RPMI8226 (cell line): ENCODE measurements around the gene GUCY1A1.

Experiments
- DNase-seq: peaks from one replicate; pipeline ENCODE4 v3.0.0-alpha.2; 2015

Gene GUCY1A1

DNA sequence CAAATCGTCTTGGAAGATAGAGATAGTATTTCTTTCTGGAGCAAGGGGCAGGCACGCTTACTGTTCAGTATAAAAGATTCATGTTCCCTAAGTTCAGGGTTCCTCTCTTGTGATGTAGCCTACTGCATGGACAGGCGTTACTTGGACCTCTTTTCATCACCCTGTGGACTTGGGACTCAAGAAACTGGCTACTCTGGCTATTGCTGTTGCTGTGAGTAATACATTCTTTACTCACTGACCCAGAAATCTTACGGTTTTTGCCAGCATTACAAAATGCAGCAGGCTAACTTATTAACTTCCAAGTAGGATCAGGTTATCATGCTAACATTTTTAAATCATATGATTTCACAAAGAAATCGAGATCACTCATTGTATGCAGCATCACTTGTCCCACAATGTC is 79.3 kb downstream of the GUCY1A1 start:
- DNase-seq, result no peak

DNA sequence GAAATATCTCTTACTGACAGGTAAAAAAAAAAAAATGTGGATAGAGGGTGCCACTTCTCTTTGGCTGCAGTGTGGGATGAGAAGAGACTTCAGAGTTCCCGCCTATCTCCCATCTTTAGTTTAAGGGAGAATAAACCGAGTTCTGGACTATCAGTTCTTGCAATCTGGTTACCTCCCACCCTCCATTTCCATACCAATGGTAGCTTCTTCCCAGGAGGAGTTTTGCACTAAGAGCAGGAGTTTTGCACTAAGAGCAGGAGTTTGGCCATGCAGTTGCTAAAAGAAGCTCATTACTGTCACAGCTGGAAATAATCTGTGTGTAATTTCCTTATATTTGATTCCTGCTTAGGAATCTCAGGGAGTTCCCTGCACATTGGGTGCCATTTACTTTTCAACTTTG is 81.4 kb downstream of the GUCY1A1 start:
- DNase-seq, result no peak

- no peak for DNase-seq
These were observed 82.4 kb downstream of the GUCY1A1 start for GRCh38 chr4:155749041-155749440.

DNA sequence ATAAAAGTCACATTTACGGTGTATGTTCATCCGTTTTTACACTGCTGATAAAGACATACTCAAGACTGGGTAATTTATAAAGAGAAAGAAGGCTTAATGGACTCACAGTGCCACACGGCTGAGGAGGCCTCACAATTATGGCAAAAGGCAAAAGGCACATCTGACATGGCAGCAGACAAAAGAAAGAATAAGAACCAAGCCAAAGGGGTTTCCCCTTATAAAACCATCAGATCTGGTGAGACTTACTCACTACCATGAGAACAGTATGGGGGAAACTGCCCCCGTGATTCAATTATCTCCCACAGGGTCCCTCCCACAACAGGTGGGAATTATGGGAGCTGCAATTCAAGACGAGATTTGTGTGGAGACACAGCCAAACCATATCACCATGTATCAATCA is 84.9 kb downstream of the GUCY1A1 start:
- DNase-seq, result no peak

DNA sequence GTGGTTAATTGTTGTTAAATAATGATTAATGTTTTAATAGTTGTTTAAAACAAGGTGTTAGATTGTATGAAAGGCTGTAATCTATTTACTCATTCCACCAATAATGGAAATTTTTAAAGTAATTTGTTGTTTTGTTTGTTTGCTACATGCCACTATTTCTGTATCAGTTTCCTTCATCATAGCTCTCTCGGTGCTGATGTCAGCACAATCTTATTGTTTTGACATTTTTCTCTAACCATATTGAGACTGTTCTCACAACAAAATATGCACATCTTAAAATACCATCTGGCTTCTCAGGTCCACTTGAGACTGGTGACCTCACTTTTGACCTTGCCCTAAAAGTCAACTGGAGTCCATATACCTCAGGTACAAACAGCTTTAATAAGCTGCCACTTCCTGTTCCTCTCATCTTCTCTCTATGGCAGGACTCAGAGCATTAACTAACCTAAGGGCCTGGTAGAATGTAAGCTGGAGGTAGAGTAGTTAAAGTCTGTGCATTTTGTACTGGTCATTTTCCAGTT is 91.2 kb downstream of the GUCY1A1 start:
- peak; percentile 2 for DNase-seq

DNA sequence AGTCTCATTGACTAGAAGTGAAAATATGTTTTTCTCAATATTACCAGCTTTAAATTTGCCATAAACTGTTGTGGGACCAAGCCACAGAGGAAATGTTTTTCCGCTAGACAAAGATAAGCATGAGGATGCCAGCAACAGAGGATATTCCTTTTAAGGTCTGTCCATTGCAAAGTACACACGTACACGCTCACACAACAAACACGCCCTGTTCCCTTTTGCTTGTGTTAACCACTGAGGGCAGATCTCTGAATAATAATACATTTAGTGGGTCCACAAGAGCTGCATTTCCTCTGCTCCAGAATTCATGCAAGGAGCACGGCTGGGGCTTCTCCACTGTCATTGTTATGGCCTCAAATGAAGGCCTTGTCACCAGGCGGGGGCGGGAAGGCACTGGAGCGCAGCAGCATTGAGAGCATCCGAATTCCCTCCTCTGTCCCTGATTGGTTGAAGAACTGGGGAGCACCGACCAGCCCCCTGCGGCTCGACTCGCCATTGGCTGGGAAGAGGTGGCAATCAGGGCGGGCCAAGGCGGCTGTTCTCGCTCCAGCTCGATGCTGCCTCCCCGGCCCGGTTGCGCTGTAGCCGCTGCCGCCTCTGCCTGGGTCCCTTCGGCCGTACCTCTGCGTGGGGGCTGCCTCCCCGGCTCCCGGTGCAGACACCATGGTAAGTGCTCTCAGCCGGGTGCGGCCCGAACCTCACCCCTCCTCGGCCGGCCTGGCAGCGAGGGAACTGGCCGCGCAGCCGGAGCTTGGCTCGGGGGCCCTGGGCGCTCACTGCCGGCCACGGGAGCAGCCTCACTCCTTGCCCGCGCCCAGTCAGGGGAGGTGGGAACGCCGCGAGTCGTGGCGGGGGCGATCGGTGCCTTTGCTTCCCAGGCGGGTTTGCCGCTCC is 92.1 kb downstream of the GUCY1A1 start, which contains the start of gene GUCY1B1:
Gene GUCY1B1, plus strand, starts transcription at position 541 of the 891 bp plus-strand sequence. Its CDS starts 120 bp downstream, at position 661.
- DNase-seq, result peak; percentile 50

DNA sequence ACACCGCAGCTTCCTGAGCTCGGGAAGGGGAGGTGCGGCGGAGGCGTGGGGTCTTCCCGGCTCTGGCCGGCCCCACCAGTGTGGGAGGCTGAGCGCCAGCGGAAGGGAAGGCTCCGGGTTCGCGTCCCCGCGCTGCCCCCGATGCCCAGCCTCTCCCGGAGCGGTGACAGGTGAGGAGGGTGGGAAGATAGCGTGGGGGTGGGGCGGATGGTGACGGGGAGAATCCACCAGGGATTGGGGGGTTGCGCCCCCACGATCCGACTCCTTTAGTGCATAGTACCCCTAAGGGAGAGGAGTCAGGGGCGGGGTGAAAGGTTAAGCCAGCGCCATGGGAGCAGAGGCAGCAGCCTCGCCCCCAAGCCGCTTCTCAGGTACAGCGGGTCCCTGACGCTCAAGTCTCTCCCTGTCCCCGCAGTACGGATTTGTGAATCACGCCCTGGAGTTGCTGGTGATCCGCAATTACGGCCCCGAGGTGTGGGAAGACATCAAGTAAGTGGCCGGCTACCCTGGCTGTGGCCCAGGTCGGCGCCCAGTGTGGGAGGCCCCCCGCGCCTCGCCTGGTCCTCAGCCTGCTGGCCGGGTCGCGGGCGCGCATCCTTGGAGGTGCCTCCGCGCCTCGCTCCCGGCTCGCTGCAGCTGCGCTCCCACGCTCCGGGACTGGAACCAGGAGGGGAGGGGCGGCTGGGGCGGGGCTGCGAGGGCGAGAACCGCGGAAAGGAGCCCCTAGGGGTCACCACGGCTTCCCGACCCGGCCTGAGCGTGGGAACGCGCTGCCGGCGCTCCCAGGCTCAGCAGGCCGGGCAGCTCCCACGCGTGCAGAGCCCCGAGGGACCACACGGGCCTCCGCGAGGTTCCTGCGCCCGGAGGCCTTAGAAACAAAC is 93.0 kb downstream of the GUCY1A1 start:
- DNase-seq, result no peak

- no peak for DNase-seq
These were observed 94.4 kb downstream of the GUCY1A1 start for GRCh38 chr4:155761047-155761446.

- DNase-seq, result no peak
These were observed 95.3 kb downstream of the GUCY1A1 start for GRCh38 chr4:155761916-155762315.

GRCh38 chr4:155762334-155762733 is 95.7 kb downstream of the GUCY1A1 start:
- no peak for DNase-seq

GRCh38 chr4:155763551-155763950 is 96.9 kb downstream of the GUCY1A1 start:
- no peak for DNase-seq

GRCh38 chr4:155765149-155765548 is 98.5 kb downstream of the GUCY1A1 start:
- no peak for DNase-seq

DNA sequence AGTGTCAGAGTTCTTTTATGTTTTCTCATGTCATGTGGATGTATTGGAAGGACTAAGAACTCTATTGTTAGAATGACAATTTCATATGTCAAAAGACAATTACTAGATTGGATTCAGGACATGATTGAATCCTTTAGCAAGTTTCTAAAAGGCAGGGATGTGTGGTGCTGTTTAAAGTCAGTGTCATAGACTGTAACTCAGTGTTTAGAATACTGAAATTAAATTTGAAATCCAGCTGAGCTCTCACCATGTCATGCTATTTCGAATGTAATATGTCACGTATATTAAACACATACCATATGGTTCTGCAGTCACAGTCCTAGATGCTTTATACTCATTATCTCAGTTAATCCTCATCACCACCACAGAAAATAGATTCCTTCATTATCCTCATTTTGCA is 100.0 kb downstream of the GUCY1A1 start:
- no peak for DNase-seq

GRCh38 chr4:155768370-155768769 is 101.7 kb downstream of the GUCY1A1 start:
- no peak for DNase-seq

GRCh38 chr4:155769090-155769489 is 102.4 kb downstream of the GUCY1A1 start:
- DNase-seq, result no peak

DNA sequence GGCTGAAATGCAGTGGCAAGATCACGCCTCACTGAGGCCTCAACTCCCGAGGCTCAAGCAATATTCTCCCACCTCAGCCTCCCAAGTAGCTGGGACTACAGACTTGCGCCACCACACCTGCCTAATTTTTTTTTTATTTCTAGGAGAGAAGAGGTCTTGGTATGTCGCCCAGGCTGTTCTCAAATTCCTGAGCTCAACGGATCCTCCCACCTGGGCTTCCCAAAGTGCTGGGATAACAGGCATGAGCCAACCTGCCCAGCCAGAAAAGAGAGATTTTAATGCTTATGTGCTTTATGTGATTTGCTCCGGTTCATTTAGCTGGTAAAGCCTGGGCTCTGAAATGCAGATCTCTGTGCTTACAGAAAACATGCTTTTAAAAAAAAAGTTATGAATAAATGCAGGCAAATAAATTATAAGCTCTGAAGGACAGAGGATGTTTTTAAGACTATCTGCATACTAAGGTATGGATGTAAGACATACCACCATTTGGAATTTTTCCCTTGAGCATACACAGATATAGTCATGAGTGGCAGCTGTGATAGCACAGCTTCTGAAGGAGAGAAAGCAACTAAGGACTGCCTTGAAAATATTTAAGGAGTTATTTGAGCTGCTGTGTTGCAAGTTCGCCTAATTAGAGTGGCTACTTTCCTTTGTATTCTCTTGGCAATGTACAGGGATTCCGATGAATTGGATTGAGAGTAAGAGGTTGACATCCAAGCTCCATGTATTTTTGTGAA is 106.0 kb downstream of the GUCY1A1 start:
- no peak for DNase-seq

GRCh38 chr4:155773196-155773800 is 106.7 kb downstream of the GUCY1A1 start:
- DNase-seq, result no peak

DNA sequence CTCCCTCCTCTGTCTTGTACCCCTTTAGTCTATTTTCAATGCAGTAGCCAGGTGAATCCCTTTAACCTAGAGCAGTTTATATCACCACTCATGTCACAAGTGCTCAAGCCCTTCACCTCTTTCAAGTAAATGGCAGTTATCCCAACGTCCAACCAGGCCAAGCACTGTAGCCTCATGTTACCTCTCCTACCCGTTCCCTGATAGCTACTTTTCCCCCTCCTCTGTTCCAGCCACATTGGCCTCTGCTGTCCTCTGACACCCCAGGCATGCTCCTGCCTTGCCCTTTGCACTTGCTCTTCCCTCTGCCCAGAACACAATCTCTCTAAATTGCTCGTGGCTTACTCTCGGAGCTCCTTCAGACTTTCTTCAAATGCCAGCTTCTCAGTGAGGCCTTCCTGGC is 107.4 kb downstream of the GUCY1A1 start:
- no peak for DNase-seq

- DNase-seq, result no peak
These were observed 111.5 kb downstream of the GUCY1A1 start for GRCh38 chr4:155777971-155778735.

DNA sequence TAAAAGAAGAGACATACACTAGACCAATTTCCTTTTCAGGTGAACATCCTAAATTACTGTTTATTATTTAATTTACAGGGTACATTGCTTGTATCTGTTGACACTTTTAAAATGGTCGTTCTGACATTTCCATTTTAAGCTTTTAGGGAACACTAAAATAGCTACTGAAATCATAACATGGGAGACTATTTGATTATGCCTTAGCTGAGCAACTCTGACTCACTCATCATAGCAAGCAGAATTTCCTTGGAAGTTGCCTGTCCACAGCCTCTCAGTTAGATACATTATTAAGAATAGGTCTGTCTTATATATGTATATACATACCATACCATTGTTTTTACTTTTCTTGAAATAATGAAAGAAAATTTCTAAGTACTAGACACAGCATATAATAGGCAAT is 114.1 kb downstream of the GUCY1A1 start:
- DNase-seq, result no peak

GRCh38 chr4:155781249-155781831 is 114.7 kb downstream of the GUCY1A1 start:
- DNase-seq, result no peak
